HL-60 (cell line): Measurements from ENCODE around the gene WLS.
A peak's percentile ranks its signal among the peaks of the same experiment; 100 is the strongest.

ENCODE experiments used
- DNase-seq, 2 experiments: peaks; one replicate each; pipeline ENCODE4 v3.0.0-alpha.2; 2010 to 2020; ENCODE audit warnings: low read depth in 1 of 2, low spot score in 1 of 2
- H3K27ac ChIP-seq: fragments of 250-450 bp; sonication (Bioruptor Pico); replicated peaks from 2 replicates; pipeline ENCODE4 v1.5.1; 2020; ENCODE audit warnings: mild to moderate bottlenecking, moderate library complexity
- H3K27me3 ChIP-seq: fragments of 250-450 bp; sonication (Bioruptor Pico); 2 replicates; pipeline ENCODE4 v1.5.1; 2021; ENCODE audit warnings: mild to moderate bottlenecking, moderate library complexity; ENCODE audit not compliant: insufficient read depth, poor library complexity, severe bottlenecking
- H3K4me3 ChIP-seq: replicated peaks from 2 replicates; pipeline ENCODE4 v1.5.1; 2011; ENCODE audit warnings: mild to moderate bottlenecking, control low read depth, low read length; ENCODE audit not compliant: insufficient read depth
- GABPA ChIP-seq: IDR thresholded peaks from 2 replicates; pipeline ENCODE4 v1.6.1; 2012; ENCODE audit warnings: low read depth
- POLR2AphosphoS5 ChIP-seq: IDR thresholded peaks from 2 replicates; pipeline ENCODE4 v1.6.1; 2012; ENCODE audit warnings: low read depth
- REST ChIP-seq: IDR thresholded peaks from 2 replicates; pipeline ENCODE4 v1.6.1; 2012; ENCODE audit warnings: low read depth; ENCODE audit not compliant: insufficient replicate concordance
- SPI1 ChIP-seq: IDR thresholded peaks from 2 replicates; pipeline ENCODE4 v1.6.1; 2012; ENCODE audit warnings: low read depth, mild to moderate bottlenecking, borderline replicate concordance
- TF ChIP-seq, protein P1 (sequence below): IDR thresholded peaks from one replicate; pipeline ENCODE4 v1.5.1; 2011; ENCODE audit warnings: low read length, control low read depth, inconsistent platforms; ENCODE audit not compliant: insufficient read depth

Gene WLS

DNA sequence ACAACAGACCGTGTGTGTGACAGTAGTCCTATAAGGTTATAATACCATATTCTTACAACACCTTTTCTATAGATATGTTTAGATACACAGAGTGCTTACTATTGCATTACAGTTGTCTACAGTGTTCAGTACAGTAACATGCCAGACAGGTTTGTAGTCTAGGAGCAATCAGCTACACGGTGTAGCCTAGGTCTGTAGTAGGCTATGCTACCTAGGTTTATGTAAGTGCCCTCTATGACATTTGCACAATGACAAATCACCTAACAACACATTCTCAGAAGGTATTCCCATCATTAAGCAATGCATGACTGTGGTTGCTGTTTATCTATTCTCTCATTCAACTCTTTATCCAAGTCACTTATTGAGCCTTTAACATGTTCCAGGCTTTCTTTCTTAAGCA is 1.8 kb upstream of the WLS start:
- TF ChIP-seq SPI1 (no peak), POLR2AphosphoS5 (no peak), REST (no peak), GABPA (no peak)
- TF ChIP-seq, protein P1, sequence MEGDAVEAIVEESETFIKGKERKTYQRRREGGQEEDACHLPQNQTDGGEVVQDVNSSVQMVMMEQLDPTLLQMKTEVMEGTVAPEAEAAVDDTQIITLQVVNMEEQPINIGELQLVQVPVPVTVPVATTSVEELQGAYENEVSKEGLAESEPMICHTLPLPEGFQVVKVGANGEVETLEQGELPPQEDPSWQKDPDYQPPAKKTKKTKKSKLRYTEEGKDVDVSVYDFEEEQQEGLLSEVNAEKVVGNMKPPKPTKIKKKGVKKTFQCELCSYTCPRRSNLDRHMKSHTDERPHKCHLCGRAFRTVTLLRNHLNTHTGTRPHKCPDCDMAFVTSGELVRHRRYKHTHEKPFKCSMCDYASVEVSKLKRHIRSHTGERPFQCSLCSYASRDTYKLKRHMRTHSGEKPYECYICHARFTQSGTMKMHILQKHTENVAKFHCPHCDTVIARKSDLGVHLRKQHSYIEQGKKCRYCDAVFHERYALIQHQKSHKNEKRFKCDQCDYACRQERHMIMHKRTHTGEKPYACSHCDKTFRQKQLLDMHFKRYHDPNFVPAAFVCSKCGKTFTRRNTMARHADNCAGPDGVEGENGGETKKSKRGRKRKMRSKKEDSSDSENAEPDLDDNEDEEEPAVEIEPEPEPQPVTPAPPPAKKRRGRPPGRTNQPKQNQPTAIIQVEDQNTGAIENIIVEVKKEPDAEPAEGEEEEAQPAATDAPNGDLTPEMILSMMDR, result no peak
- Histone ChIP-seq H3K27me3 (peaks cover 43% of the 10 kb centered on the region), H3K4me3 (no peak overlapping the region), H3K27ac (no peak overlapping the region)
- no peak for DNase-seq

DNA sequence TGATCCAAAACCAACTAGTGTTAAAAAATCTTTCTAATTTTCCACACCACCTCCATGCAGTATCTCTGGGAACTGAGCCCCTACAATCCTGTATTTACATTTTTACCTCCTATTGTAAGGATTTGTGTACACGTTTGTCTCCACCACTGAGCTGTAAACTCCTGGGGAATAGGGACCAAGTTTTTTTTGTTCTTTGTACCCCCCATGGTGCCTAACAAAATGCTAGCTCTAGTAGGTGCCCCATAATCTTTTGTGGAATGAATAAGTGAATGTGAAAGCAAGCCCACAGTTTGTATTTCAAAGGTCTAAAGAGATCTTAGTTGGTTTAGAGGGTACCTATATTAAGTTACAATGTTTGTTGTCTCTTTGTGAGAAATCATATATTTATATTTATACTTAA is 879 bp upstream of the WLS start:
- Histone ChIP-seq H3K27ac (no peak overlapping the region), H3K27me3 (peaks cover 43% of the 10 kb centered on the region), H3K4me3 (no peak overlapping the region)
- DNase-seq, result no peak
- TF ChIP-seq SPI1 (no peak), GABPA (no peak)

DNA sequence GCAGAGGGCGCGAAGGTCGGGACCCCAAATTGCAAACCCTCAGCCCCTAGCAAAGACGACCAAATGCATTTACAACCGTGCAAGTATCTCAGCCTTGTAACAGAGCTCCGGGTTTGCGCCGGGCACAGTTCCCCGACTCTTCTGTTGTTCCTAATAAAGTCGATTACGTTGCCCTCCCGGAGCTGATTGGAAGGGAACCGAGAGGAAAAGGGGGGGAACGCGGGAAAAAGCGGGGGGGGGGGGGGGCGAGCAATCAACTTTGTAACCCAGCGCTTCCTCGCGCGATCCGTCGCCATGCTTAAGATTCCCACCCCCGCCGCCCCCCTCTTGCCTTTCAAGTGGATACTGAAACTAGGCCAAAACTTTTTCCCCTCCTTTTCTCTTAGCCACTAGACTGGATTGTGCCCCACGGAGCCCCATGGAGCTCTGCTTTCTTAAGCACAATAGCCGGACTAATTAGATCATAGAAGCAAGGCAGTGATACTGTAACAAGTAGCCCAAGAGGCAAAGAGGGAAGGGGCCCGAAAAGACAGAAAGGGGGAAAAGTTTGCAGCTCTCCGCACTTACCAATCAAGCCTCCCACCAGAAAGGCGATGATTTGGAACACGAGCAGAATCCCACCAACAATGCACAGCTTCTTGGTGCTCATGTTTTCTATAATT is 565 bp downstream of the WLS start:
- Histone ChIP-seq H3K4me3 (peak overlapping the region; percentile 27), H3K27me3 (peaks cover 43% of the 10 kb centered on the region), H3K27ac (no peak overlapping the region)
- no peak for DNase-seq
- no peak for TF ChIP-seq GABPA
- TF ChIP-seq, protein P1, result no peak
- no peak for TF ChIP-seq POLR2AphosphoS5
- no peak for TF ChIP-seq SPI1
- no peak for TF ChIP-seq REST

DNA sequence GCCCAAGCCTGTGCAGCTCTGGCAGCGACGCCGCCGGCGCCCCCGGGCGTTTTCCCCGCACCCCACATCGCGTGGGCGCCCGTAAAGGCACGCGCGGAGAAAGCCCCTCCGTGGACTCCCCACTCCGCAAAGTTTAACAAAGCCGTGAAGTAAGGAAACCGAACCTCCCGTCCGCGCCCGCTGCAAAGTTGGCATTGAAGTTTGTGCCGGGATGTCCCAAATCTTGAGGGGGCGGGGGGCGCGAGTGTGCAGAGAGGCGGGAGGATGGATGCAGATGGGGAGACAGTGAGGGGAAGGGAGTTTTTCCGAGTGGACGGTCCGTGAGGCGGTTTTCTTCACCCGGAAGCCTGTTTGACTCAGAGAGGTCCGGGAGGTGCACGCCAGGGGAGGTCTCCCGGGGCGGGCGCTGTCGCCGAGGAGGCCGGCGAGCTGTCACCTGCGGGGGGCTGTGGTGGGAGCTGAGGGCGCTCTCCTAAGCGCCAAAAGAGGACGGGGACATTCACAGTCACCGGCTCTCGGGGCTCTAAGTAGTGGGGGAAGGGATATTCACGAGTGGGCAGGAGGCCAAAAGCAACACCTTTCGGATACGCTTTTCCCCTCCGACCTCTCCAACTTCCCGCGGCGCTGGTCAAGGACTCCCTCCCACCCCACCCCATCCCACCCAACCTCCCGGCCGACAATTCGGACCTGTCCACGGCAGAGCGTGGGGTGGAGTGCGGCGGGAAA is 1.3 kb downstream of the WLS start:
- TF ChIP-seq, protein P1, result no peak
- TF ChIP-seq GABPA (no peak), SPI1 (no peak), REST (no peak), POLR2AphosphoS5 (no peak)
- no peak for DNase-seq
- H3K4me3 ChIP-seq, result peak overlapping the region; percentile 27

More for the DNA sequence above, 1.3 kb downstream of the WLS start:
- Histone ChIP-seq H3K27ac (no peak overlapping the region), H3K27me3 (peaks cover 43% of the 10 kb centered on the region)
